ENCODE results near the gene F8A1. TPM values are rescaled to one million over a fixed set of nuclear protein-coding genes. Genes with fewer than 3 reads are reported as not detected.
"Not testable (repeated sequence)": the region's sequence is repeated elsewhere in the genome, so short reads cannot be mapped to it uniquely, and the experiment has no call there.

The F8A1 gene
- total RNA-seq (44.8 TPM), polyA plus RNA-seq (ENCODE audit: insufficient read depth, low read depth, low replicate concordance) (51.9 TPM)
- long read RNA-seq, donor 1, transcript F8A1-201 (1 exons, 1,713 nt), result major isoform, 15 of 15 reads
- long read RNA-seq, donor 1, partial matches to known transcripts, result 0 of 15 reads
- long read RNA-seq, donor 1, other reads (novel, unspliced or antisense), result 0 of 15 reads
- long read RNA-seq, donor 2, transcript F8A1-201 (1 exons, 1,713 nt), result major isoform, 7 of 7 reads
- long read RNA-seq, donor 2, partial matches to known transcripts, result 0 of 7 reads
- long read RNA-seq, donor 2, other reads (novel, unspliced or antisense), result 0 of 7 reads
- long read RNA-seq, donor 3, transcript F8A1-201 (1 exons, 1,713 nt), result major isoform, 10 of 10 reads
- long read RNA-seq, donor 3, partial matches to known transcripts, result 0 of 10 reads
- long read RNA-seq, donor 3, other reads (novel, unspliced or antisense), result 0 of 10 reads
- long read RNA-seq, donor 4, transcript F8A1-201 (1 exons, 1,713 nt), result major isoform, 11 of 11 reads
- long read RNA-seq, donor 4, partial matches to known transcripts, result 0 of 11 reads
- long read RNA-seq, donor 4, other reads (novel, unspliced or antisense), result 0 of 11 reads
- long read RNA-seq, donor 5, result 0 reads
- long read RNA-seq, donor 6, transcript F8A1-201 (1 exons, 1,713 nt), result major isoform, 18 of 18 reads
- long read RNA-seq, donor 6, partial matches to known transcripts, result 0 of 18 reads
- long read RNA-seq, donor 6, other reads (novel, unspliced or antisense), result 0 of 18 reads
- long read RNA-seq, donor 7, transcript F8A1-201 (1 exons, 1,713 nt), result major isoform, 140 of 140 reads
- long read RNA-seq, donor 7, partial matches to known transcripts, result 0 of 140 reads
- long read RNA-seq, donor 7, other reads (novel, unspliced or antisense), result 0 of 140 reads
- long read RNA-seq, donor 8, transcript F8A1-201 (1 exons, 1,713 nt), result major isoform, 28 of 28 reads
- long read RNA-seq, donor 8, partial matches to known transcripts, result 0 of 28 reads
- long read RNA-seq, donor 8, other reads (novel, unspliced or antisense), result 0 of 28 reads
- long read RNA-seq, donor 9, partial matches to known transcripts, result 0 of 4 reads
- long read RNA-seq, donor 9, other reads (novel, unspliced or antisense), result 0 of 4 reads
- long read RNA-seq, donor 10, transcript F8A1-201 (1 exons, 1,713 nt), result major isoform, 19 of 19 reads
- long read RNA-seq, donor 10, partial matches to known transcripts, result 0 of 19 reads
- long read RNA-seq, donor 10, other reads (novel, unspliced or antisense), result 0 of 19 reads

DNA sequence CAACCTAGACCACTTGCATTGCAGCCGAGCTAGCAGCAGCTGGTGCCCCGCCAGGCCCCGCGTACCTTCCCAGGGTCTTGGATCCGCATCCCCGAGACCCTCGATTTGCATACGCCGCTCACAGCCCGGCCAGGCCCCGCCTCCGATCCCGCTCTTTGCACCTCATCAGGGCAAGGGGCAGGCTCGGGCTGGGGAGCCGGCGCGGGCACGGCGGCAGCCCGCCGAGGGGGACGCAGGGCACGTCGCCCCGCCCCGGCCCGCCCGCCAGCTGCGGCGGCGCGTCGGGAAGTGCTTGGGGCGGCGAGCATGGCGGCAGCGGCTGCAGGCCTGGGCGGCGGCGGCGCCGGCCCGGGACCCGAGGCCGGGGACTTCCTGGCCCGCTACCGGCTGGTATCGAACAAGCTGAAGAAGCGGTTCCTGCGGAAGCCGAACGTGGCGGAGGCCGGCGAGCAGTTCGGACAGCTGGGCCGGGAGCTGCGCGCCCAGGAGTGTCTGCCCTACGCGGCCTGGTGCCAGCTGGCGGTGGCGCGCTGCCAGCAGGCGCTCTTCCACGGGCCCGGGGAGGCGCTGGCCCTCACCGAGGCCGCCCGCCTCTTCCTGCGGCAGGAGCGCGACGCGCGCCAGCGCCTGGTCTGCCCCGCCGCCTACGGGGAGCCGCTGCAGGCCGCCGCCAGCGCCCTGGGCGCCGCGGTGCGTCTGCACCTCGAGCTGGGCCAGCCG, at the start of gene F8A1:
TSS of gene F8A1 (plus strand) at position 287 of the 720 bp plus-strand sequence. CDS start at position 307, 20 bp downstream.
- H3K36me3 ChIP-seq (ENCODE audit: control insufficient read depth in 2 of 3, insufficient read depth in 3 of 3, low read length in 3 of 3); intact Hi-C loops (cut with DNase I); H3K9ac ChIP-seq (ENCODE audit: low read length in 3 of 3); H3K4me1 ChIP-seq (ENCODE audit: control insufficient read depth in 2 of 3, insufficient read depth in 2 of 3, low read depth in 1 of 3, low read length in 3 of 3); H3K9me3 ChIP-seq (ENCODE audit: control insufficient read depth in 2 of 3, insufficient read depth in 1 of 3, low read length in 3 of 3); H3K27ac ChIP-seq (ENCODE audit: low read depth in 2 of 2, low read length in 2 of 2); H3K27me3 ChIP-seq (ENCODE audit: control insufficient read depth, insufficient read depth, low read length); FAIRE-seq: not testable (repeated sequence)
- H3K4me3 ChIP-seq (ENCODE audit: low read length in 3 of 3), result peak within 1 kb of the TSS in 1 of 3 donors; percentile 35
- DNase-seq, result peak in 1 of 5 donors; percentile 72

DNA sequence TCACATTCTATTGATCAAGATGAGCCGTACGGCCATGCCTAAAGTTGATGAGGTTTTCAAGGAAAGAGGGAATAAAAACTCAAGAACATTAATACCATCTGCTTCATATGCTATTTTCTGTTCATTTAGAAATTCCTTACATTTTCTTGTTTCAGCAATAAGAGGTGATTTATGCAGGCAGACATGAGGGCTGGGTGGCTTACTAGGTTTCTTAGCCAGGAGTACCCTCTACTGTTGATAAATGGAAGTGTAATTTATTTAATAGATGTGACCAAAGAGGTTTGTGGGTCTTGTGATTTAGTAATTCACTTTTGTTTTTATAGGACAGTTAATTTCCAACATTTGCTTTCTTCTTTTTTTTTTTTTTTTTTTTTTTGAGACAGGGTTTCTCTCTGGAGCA, 45.3 kb upstream of the F8A1 start:
- H3K9me3 ChIP-seq (ENCODE audit: control insufficient read depth in 2 of 3, insufficient read depth in 1 of 3, low read length in 3 of 3), result no peaks in the 10 kb centered on the region
- FAIRE-seq (peak; percentile 85), DNase-seq (peak in 2 of 5 donors; percentile 14 to 51)

DNA sequence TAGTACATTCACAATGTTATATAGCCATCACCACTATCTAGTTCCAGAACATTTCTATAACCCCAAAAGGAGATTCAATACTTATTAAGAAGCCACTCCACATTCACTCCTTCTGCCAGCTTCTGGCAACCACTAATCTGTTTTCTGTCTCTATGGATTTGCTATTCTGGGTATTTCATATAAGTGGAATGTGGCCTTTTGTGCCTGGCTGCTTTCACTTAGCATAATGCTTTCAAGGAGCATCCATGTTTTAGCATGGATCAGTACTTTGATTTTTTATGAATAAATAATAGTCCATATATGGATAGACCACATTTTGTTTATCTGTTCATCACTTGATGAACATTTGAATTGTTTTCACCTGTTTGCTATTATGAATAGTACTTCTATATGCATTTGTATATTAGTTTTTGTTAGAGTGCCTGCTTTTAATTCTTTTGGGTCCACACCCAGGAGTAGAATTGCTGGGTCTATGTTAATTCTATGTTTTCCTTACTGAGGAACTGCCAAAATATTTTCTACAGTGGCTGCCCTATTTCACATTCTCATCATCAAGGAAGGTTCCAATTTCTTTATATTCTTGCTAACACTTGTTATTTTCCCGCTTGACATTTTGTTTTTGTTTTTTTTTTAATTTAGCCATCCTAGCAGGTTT, 35.1 kb upstream of the F8A1 start:
- intact Hi-C loops (cut with DNase I), result no loop called here
- Histone ChIP-seq H3K4me3 (ENCODE audit: low read length in 3 of 3) (no peak overlapping the region), H3K9me3 (ENCODE audit: control insufficient read depth in 2 of 3, insufficient read depth in 1 of 3, low read length in 3 of 3) (no peaks in the 10 kb centered on the region), H3K4me1 (ENCODE audit: control insufficient read depth in 2 of 3, insufficient read depth in 2 of 3, low read depth in 1 of 3, low read length in 3 of 3) (no peaks in the 10 kb centered on the region), H3K27ac (ENCODE audit: low read depth in 2 of 2, low read length in 2 of 2) (no peak overlapping the region), H3K27me3 (ENCODE audit: control insufficient read depth, insufficient read depth, low read length) (no peaks in the 10 kb centered on the region), H3K36me3 (ENCODE audit: control insufficient read depth in 2 of 3, insufficient read depth in 3 of 3, low read length in 3 of 3) (no peaks in the 10 kb centered on the region), H3K9ac (ENCODE audit: low read length in 3 of 3) (no peak overlapping the region)
- TF ChIP-seq, protein P1, sequence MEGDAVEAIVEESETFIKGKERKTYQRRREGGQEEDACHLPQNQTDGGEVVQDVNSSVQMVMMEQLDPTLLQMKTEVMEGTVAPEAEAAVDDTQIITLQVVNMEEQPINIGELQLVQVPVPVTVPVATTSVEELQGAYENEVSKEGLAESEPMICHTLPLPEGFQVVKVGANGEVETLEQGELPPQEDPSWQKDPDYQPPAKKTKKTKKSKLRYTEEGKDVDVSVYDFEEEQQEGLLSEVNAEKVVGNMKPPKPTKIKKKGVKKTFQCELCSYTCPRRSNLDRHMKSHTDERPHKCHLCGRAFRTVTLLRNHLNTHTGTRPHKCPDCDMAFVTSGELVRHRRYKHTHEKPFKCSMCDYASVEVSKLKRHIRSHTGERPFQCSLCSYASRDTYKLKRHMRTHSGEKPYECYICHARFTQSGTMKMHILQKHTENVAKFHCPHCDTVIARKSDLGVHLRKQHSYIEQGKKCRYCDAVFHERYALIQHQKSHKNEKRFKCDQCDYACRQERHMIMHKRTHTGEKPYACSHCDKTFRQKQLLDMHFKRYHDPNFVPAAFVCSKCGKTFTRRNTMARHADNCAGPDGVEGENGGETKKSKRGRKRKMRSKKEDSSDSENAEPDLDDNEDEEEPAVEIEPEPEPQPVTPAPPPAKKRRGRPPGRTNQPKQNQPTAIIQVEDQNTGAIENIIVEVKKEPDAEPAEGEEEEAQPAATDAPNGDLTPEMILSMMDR (IDR thresholded peaks at IDR 0.05; ENCODE audit: borderline replicate concordance, extremely low read depth, insufficient read depth), result no peak
- FAIRE-seq (no peak), DNase-seq (no peak)

More for the DNA sequence above, 45.3 kb upstream of the F8A1 start:
- H3K4me3 ChIP-seq (ENCODE audit: low read length in 3 of 3), result no peak overlapping the region
- no peaks in the 10 kb centered on the region for H3K4me1 ChIP-seq (ENCODE audit: control insufficient read depth in 2 of 3, insufficient read depth in 2 of 3, low read depth in 1 of 3, low read length in 3 of 3)
- TF ChIP-seq, protein P1 (IDR thresholded peaks at IDR 0.05; ENCODE audit: borderline replicate concordance, extremely low read depth, insufficient read depth), result peak; percentile 44
- no peaks in the 10 kb centered on the region for H3K27me3 ChIP-seq (ENCODE audit: control insufficient read depth, insufficient read depth, low read length)
- H3K9ac ChIP-seq (ENCODE audit: low read length in 3 of 3), result no peak overlapping the region
- no peaks in the 10 kb centered on the region for H3K36me3 ChIP-seq (ENCODE audit: control insufficient read depth in 2 of 3, insufficient read depth in 3 of 3, low read length in 3 of 3)
- H3K27ac ChIP-seq (ENCODE audit: low read depth in 2 of 2, low read length in 2 of 2), result no peak overlapping the region
- intact Hi-C loops (cut with DNase I), result no loop called here
